MM.1S (cell line): ENCODE results near the gene C3orf20.

Source experiments
- DNase-seq: peaks from one replicate; pipeline ENCODE4 v3.0.0-alpha.2; 2015
- H2AFZ ChIP-seq: fragments of 300-600 bp; sonication (generic); 2 replicates; pipeline ENCODE4 v1.6.0; 2016; ENCODE audit warnings: antibody characterized with exemption, low read length
- H3F3A ChIP-seq: fragments of 300-600 bp; sonication (generic); 2 replicates; pipeline ENCODE4 v1.6.1; 2016; ENCODE audit warnings: mild to moderate bottlenecking, antibody characterized with exemption, low read length, moderate library complexity, mixed read lengths; ENCODE audit not compliant: insufficient read depth
- H3K27ac ChIP-seq: fragments of 300-600 bp; sonication (generic); 2 replicates; pipeline ENCODE4 v1.5.1; 2016; ENCODE audit warnings: mild to moderate bottlenecking, low read length
- H3K27me3 ChIP-seq: fragments of 300-600 bp; sonication (generic); replicated peaks from 2 replicates; pipeline ENCODE4 v1.6.0; 2016; ENCODE audit warnings: low read length; ENCODE audit not compliant: insufficient read depth
- H3K36me3 ChIP-seq: fragments of 300-600 bp; sonication (generic); replicated peaks from 2 replicates; pipeline ENCODE4 v1.6.1; 2016; ENCODE audit warnings: mild to moderate bottlenecking, low read length, mixed read lengths; ENCODE audit not compliant: insufficient read depth
- H3K4me1 ChIP-seq: fragments of 300-600 bp; sonication (generic); 2 replicates; pipeline ENCODE4 v1.6.1; 2016; ENCODE audit warnings: low read length, mixed read lengths
- H3K4me2 ChIP-seq: fragments of 300-600 bp; sonication (generic); 2 replicates; pipeline ENCODE4 v1.6.0; 2016; ENCODE audit warnings: low read depth, low read length
- H3K4me3 ChIP-seq: fragments of 300-600 bp; sonication (generic); 2 replicates; pipeline ENCODE4 v1.5.1; 2016; ENCODE audit warnings: low read length, mixed read lengths
- H3K79me2 ChIP-seq: fragments of 300-600 bp; sonication (generic); 2 replicates; pipeline ENCODE4 v1.6.1; 2016; ENCODE audit warnings: mixed run types, low read length, mixed read lengths
- H3K9ac ChIP-seq: fragments of 300-600 bp; sonication (generic); 2 replicates; pipeline ENCODE4 v1.6.1; 2016; ENCODE audit warnings: low read length, mixed read lengths
- H3K9me2 ChIP-seq: fragments of 300-600 bp; sonication (generic); replicated peaks from 2 replicates; pipeline ENCODE4 v1.6.1; 2016; ENCODE audit warnings: mild to moderate bottlenecking, low read length, mixed read lengths; ENCODE audit not compliant: insufficient read depth
- H3K9me3 ChIP-seq: fragments of 300-600 bp; sonication (generic); replicated peaks from 2 replicates; pipeline ENCODE4 v1.6.1; 2016; ENCODE audit warnings: mild to moderate bottlenecking, low read length, mixed read lengths; ENCODE audit not compliant: insufficient read depth
- H4K20me1 ChIP-seq: fragments of 300-600 bp; sonication (generic); 2 replicates; pipeline ENCODE4 v1.6.1; 2016; ENCODE audit warnings: mild to moderate bottlenecking, low read length, moderate library complexity, mixed read lengths; ENCODE audit not compliant: insufficient read depth
- EZH2 ChIP-seq: fragments of 300-600 bp; sonication (generic); optimal IDR thresholded peaks from 2 replicates; pipeline ENCODE3; 2017; ENCODE audit warnings: low read depth, mild to moderate bottlenecking, antibody characterized with exemption, low read length, mixed read lengths
- EZH2phosphoT487 ChIP-seq: fragments of 300-600 bp; sonication (generic); IDR thresholded peaks from 2 replicates; pipeline ENCODE4 v1.6.1; 2018; ENCODE audit warnings: antibody characterized with exemption, low read length
- TF ChIP-seq, protein P1 (sequence below): fragments of 300-600 bp; sonication (generic); IDR thresholded peaks from 2 replicates; pipeline ENCODE4 v1.5.1; 2016; ENCODE audit warnings: antibody characterized with exemption, low read length, mixed read lengths

Gene C3orf20

DNA sequence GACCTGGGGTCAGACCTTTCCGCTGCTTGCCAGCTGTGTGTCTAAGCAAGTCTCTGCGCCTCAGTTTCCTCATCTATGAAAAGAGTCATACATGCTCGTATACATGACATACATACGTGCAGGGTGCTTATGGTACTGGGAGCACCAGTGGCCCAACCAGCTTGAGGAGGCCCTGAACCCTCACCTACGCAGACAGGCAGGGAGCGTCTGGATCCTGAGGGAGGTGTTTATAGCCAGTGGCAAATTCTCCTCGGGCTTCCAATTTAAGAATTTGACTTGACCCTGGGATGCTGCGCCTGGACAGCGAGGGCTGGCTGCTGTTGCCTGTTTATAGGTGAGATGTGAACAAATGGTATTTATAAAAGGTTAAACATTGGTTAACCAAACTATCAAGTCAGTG is 126.1 kb downstream of the C3orf20 start:
- Histone ChIP-seq H3K27me3 (peaks cover 11% of the 10 kb centered on the region; the same call in 1 of the 2 replicates), H3K4me3 (no peak overlapping the region), H3K9ac (no peak overlapping the region), H3K79me2 (no peaks in the 10 kb centered on the region), H3F3A (no peaks in the 10 kb centered on the region), H3K9me2 (no peaks in the 10 kb centered on the region), H3K9me3 (no peaks in the 10 kb centered on the region), H2AFZ (no peak overlapping the region), H3K4me1 (no peaks in the 10 kb centered on the region), H4K20me1 (no peaks in the 10 kb centered on the region), H3K4me2 (no peak overlapping the region), H3K36me3 (no peaks in the 10 kb centered on the region), H3K27ac (no peak overlapping the region)
- no peak for DNase-seq
- TF ChIP-seq, protein P1, sequence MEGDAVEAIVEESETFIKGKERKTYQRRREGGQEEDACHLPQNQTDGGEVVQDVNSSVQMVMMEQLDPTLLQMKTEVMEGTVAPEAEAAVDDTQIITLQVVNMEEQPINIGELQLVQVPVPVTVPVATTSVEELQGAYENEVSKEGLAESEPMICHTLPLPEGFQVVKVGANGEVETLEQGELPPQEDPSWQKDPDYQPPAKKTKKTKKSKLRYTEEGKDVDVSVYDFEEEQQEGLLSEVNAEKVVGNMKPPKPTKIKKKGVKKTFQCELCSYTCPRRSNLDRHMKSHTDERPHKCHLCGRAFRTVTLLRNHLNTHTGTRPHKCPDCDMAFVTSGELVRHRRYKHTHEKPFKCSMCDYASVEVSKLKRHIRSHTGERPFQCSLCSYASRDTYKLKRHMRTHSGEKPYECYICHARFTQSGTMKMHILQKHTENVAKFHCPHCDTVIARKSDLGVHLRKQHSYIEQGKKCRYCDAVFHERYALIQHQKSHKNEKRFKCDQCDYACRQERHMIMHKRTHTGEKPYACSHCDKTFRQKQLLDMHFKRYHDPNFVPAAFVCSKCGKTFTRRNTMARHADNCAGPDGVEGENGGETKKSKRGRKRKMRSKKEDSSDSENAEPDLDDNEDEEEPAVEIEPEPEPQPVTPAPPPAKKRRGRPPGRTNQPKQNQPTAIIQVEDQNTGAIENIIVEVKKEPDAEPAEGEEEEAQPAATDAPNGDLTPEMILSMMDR, result no peak
- TF ChIP-seq EZH2 (no peak), EZH2phosphoT487 (no peak)

- TF ChIP-seq EZH2phosphoT487, result no peak
- no peak for TF ChIP-seq EZH2
- TF ChIP-seq, protein P1, result no peak
- Histone ChIP-seq H3K9ac (no peak overlapping the region), H3K4me3 (no peak overlapping the region), H3K9me3 (no peaks in the 10 kb centered on the region), H3F3A (no peaks in the 10 kb centered on the region), H3K79me2 (no peaks in the 10 kb centered on the region), H2AFZ (no peak overlapping the region), H3K4me2 (no peak overlapping the region), H3K27ac (no peak overlapping the region), H3K4me1 (no peaks in the 10 kb centered on the region), H4K20me1 (no peaks in the 10 kb centered on the region), H3K27me3 (peaks cover 11% of the 10 kb centered on the region; the same call in 1 of the 2 replicates), H3K9me2 (no peaks in the 10 kb centered on the region), H3K36me3 (no peaks in the 10 kb centered on the region)
- DNase-seq, result no peak
Measured at GRCh38 chr3:14801668-14802380, 126.9 kb downstream of the C3orf20 start.

GRCh38 chr3:14802381-14802731 is 127.4 kb downstream of the C3orf20 start:
- no peak overlapping the region for H2AFZ ChIP-seq
- no peak overlapping the region for H3K4me2 ChIP-seq
- H3K9me3 ChIP-seq, result no peaks in the 10 kb centered on the region
- H3K36me3 ChIP-seq, result no peaks in the 10 kb centered on the region
- no peak for DNase-seq
- no peaks in the 10 kb centered on the region for H4K20me1 ChIP-seq
- peaks cover 11% of the 10 kb centered on the region; the same call in 1 of the 2 replicates for H3K27me3 ChIP-seq
- H3K27ac ChIP-seq, result no peak overlapping the region
- no peaks in the 10 kb centered on the region for H3K4me1 ChIP-seq
- H3K4me3 ChIP-seq, result no peak overlapping the region
- H3K79me2 ChIP-seq, result no peaks in the 10 kb centered on the region
- TF ChIP-seq EZH2 (no peak), EZH2phosphoT487 (no peak)
- TF ChIP-seq, protein P1, result no peak
- no peaks in the 10 kb centered on the region for H3F3A ChIP-seq
- no peaks in the 10 kb centered on the region for H3K9me2 ChIP-seq
- H3K9ac ChIP-seq, result no peak overlapping the region
